Measurements from ENCODE around the gene SNAI1.

DNA sequence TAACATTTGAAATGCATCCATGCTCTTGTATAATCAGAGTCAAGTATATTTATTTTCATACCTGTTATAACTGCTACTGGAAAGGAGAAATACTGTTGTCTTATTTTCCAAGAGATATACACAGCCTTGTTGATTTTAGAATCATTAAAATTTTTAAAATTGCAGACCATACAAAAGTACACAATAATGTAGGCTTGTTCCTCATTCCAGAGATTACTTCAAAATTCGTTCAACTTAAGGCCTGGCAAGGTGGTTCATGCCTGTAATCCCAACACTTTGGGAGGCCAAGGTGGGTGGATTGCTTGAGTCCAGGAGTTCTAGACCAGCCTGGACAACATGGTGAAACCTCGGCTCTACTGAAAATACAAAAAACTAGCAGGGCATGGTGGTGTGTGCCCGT, 40.5 kb upstream of the SNAI1 start:
- TF ChIP-seq EZH2phosphoT487 (IDR thresholded peaks at IDR 0.05; ENCODE audit: insufficient read depth, low read depth) (no peak), EZH2 (IDR thresholded peaks at IDR 0.05; ENCODE audit: insufficient read depth, poor library complexity, severe bottlenecking) (no peak)

Measured in GM23248 (cell line).